Heart left ventricle (tissue), 13 donors: ENCODE data around the gene KDM4B.

ENCODE experiments used
- POLR2A ChIP-seq, 2 donors: fragments of 450-650 bp; IDR thresholded peaks; one replicate each; pipeline ENCODE4 v1.6.1; 2017; ENCODE audit warnings: antibody characterized with exemption in 2 of 2, mild to moderate bottlenecking in 2 of 2, moderate library complexity in 2 of 2
- TF ChIP-seq, protein P1 (sequence below), 12 donors: fragments of 200-600 bp; sonication (generic) in 4 of 12; IDR thresholded peaks; one replicate each; pipeline versions ENCODE4 v1.5.0 to v1.8.0; 2018 to 2022; ENCODE audit warnings: antibody characterized with exemption in 12 of 12, mild to moderate bottlenecking in 5 of 12
- donor health status: ischemic (EF 13 %, LVEDD 7.1; RV severe dilation, severe dysfunction).
- donor health status: DM: no; HTN: yes; CAD: no.
- donor health status: DM: no; HTN: no; CAD: no.
- donor health status: ischemic (EF 25% LVEDD 6.9; RV normal size, moderate dysfunction).
- donor health status: ischemic (EF 25% LVEDD 5.7; RV mildly dilated, moderate dysfunction).
- donor health status: ischemic (EF 35%, LVEDD 5.7; RV mildly dilated, moderate dysfunction).
- donor health status: nonischemic (EF 11% LVEDD 7.7; RV severe dilation, severe dysfunction).
- donor health status: DM: yes; HTN: yes; CAD: no.
- donor health status: PGD.
- donor health status: ischemic (EF 29% LVEDD 5.4; RV normal size, mild dysfunction).
- donor health status: nonischemic (EF 23%, LVEDD 6.1; RV moderate dilation, normal function).

DNA sequence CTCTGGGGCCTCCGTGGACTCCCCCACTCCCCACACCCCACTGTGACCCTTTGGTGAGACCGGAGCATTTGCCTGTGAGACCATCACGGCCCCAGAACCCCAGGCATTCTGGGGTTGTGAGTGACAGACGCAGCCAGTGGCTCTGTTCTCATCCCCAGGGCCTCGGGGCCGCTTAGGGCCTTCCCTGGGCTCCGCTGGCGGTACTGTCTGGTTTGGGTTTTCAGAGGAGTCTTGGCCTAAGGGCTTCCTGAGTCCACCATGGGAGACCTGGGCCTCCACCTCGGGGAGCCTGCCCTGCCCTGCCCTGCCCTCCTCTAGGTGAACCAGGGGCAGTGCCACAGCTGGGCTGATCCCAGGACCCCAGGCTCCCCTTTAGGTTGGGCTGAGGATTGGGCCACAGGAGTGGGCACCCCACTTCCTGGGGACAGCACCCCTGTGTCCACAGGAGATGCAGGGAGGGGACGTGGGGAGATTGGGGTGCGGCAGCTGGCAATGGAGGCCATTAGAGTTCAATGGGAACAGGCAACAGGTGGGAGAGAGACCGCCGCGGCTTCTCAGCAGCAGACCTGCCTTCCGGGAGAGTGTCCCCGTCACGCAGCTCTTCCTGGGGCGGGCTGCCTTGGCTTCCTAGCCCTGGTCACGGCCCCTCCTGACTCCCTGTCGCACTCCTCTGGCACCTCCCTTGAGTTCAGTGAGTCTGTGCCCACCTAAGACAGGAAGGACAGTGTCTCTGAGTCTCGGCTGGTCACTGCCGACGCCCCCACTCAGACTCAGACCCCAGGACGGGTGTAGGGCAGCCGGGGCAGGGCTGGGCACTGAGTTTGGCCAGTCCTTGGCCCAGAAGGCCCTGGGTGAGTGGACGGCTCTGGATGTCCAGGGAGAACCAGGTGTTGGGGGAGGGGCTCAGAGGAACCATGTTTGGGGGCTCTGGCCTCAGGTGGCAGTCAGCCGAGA is 164.1 kb downstream of the KDM4B start:
- TF ChIP-seq, protein P1, sequence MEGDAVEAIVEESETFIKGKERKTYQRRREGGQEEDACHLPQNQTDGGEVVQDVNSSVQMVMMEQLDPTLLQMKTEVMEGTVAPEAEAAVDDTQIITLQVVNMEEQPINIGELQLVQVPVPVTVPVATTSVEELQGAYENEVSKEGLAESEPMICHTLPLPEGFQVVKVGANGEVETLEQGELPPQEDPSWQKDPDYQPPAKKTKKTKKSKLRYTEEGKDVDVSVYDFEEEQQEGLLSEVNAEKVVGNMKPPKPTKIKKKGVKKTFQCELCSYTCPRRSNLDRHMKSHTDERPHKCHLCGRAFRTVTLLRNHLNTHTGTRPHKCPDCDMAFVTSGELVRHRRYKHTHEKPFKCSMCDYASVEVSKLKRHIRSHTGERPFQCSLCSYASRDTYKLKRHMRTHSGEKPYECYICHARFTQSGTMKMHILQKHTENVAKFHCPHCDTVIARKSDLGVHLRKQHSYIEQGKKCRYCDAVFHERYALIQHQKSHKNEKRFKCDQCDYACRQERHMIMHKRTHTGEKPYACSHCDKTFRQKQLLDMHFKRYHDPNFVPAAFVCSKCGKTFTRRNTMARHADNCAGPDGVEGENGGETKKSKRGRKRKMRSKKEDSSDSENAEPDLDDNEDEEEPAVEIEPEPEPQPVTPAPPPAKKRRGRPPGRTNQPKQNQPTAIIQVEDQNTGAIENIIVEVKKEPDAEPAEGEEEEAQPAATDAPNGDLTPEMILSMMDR (IDR thresholded peaks at IDR 0.05) = no peak
- TF ChIP-seq POLR2A (IDR thresholded peaks at IDR 0.05) = no peak
